IMR-90 (cell line): ENCODE data around the gene PHF8. TPM values are rescaled to one million over a fixed set of nuclear protein-coding genes. Genes with fewer than 3 reads are reported as not detected.

ENCODE experiments used
- ATAC-seq: fragments of 200-7000 bp; cut with Tn5 transposase; 2 replicates; pipeline ENCODE4 v1.9.1; 2020; ENCODE audit warnings: low read depth, mild to moderate bottlenecking, moderate library complexity
- BruUV-seq: library from RNA; stranded (reverse); fragments of 400-500 nt; replicated peaks from 2 replicates; lab custom pipeline; 2021; lab: Mats Ljungman, UMichigan
- CTCF ChIA-PET: fragments of 300-600 bp; formaldehyde crosslinking; extraction: SDS; loops from one replicate; lab custom pipeline; 2021; ENCODE audit warnings: antibody characterized with exemption; lab: Yijun Ruan, JAX
- POLR2A ChIA-PET: fragments of 300-600 bp; sonication (Branson Sonifier 250); formaldehyde crosslinking; loops from one replicate; lab custom pipeline; 2022; ENCODE audit warnings: antibody characterized with exemption; ENCODE audit not compliant: unreplicated experiment; lab: Charles Lee
- DNase-seq: peaks from one replicate; pipeline ENCODE4 v3.0.0; 2013
- H2AFZ ChIP-seq: replicated peaks from 2 replicates; pipeline ENCODE3; 2013; ENCODE audit warnings: low read length, mild to moderate bottlenecking; ENCODE audit not compliant: poor library complexity
- H2AK5ac ChIP-seq: 2 replicates; pipeline ENCODE4 v1.6.1; 2013; ENCODE audit warnings: low read depth, low read length, inconsistent platforms
- H2AK9ac ChIP-seq: replicated peaks from 2 replicates; pipeline ENCODE3; 2013; ENCODE audit warnings: mild to moderate bottlenecking, low read depth, low read length, moderate library complexity; ENCODE audit not compliant: poor library complexity
- H2BK120ac ChIP-seq: 2 replicates; pipeline ENCODE4 v1.6.1; 2013; ENCODE audit warnings: low read depth, low read length, inconsistent platforms
- H2BK15ac ChIP-seq: 3 replicates; pipeline ENCODE4 v1.6.1; 2013; ENCODE audit warnings: low read depth, low read length, inconsistent platforms
- H2BK20ac ChIP-seq: 2 replicates; pipeline ENCODE4 v1.6.1; 2013; ENCODE audit warnings: low read depth, mild to moderate bottlenecking, inconsistent platforms, low read length, moderate library complexity
- H2BK5ac ChIP-seq: 2 replicates; pipeline ENCODE4 v1.6.1; 2013; ENCODE audit warnings: mild to moderate bottlenecking, low read depth, low read length, inconsistent platforms; ENCODE audit not compliant: poor library complexity, severe bottlenecking
- H3K14ac ChIP-seq: replicated peaks from 2 replicates; pipeline ENCODE4 v1.6.1; 2013; ENCODE audit warnings: low read depth, low read length, inconsistent platforms
- H3K18ac ChIP-seq: 2 replicates; pipeline ENCODE4 v1.6.1; 2013; ENCODE audit warnings: low read depth, low read length, control low read depth
- H3K23ac ChIP-seq: 2 replicates; pipeline ENCODE4 v1.6.1; 2013; ENCODE audit warnings: low read depth, low read length, inconsistent platforms
- H3K27ac ChIP-seq: 2 replicates; pipeline ENCODE4 v1.5.1; 2013; ENCODE audit warnings: mild to moderate bottlenecking, control low read depth, low read length; ENCODE audit not compliant: insufficient read depth
- H3K27me3 ChIP-seq: 2 replicates; pipeline ENCODE4 v1.6.1; 2013; ENCODE audit warnings: low read length; ENCODE audit not compliant: control insufficient read depth, insufficient read depth
- H3K36me3 ChIP-seq: 2 replicates; pipeline ENCODE4 v1.6.1; 2013; ENCODE audit warnings: low read length, mixed read lengths; ENCODE audit not compliant: control insufficient read depth, insufficient read depth
- H3K4ac ChIP-seq: 2 replicates; pipeline ENCODE4 v1.6.1; 2013; ENCODE audit warnings: low read depth, low read length, inconsistent platforms
- H3K4me1 ChIP-seq: 2 replicates; pipeline ENCODE4 v1.6.1; 2013; ENCODE audit warnings: low read length, mixed read lengths; ENCODE audit not compliant: control insufficient read depth, insufficient read depth
- H3K4me2 ChIP-seq: 2 replicates; pipeline ENCODE4 v1.6.1; 2013; ENCODE audit warnings: low read depth, mild to moderate bottlenecking, control low read depth, low read length, moderate library complexity
- H3K4me3 ChIP-seq: 2 replicates; pipeline ENCODE4 v1.5.1; 2013; ENCODE audit warnings: low read depth, mild to moderate bottlenecking, control low read depth, low read length, moderate library complexity; ENCODE audit not compliant: insufficient read depth
- H3K56ac ChIP-seq: 2 replicates; pipeline ENCODE4 v1.6.1; 2013; ENCODE audit warnings: low read length, inconsistent platforms; ENCODE audit not compliant: insufficient read depth; ENCODE audit errors: extremely low read depth
- H3K79me1 ChIP-seq, 2 experiments: 2 replicates each; pipeline ENCODE4 v1.6.1; 2013; ENCODE audit warnings: low read length in 2 of 2, inconsistent platforms in 1 of 2, low read depth in 1 of 2
- H3K9ac ChIP-seq: 2 replicates; pipeline ENCODE4 v1.6.1; 2013; ENCODE audit warnings: low read depth, low read length, control low read depth
- H3K9me1 ChIP-seq: 2 replicates; pipeline ENCODE4 v1.6.1; 2013; ENCODE audit warnings: low read length, inconsistent platforms; ENCODE audit not compliant: insufficient read depth
- H3K9me3 ChIP-seq: 2 replicates; pipeline ENCODE4 v1.6.1; 2013; ENCODE audit warnings: low read length; ENCODE audit not compliant: control insufficient read depth, insufficient read depth
- H4K20me1 ChIP-seq: 2 replicates; pipeline ENCODE4 v1.6.1; 2013; ENCODE audit warnings: low read length, inconsistent platforms; ENCODE audit not compliant: insufficient read depth
- H4K5ac ChIP-seq: 2 replicates; pipeline ENCODE4 v1.6.1; 2013; ENCODE audit warnings: mild to moderate bottlenecking, low read depth, low read length, control low read depth
- H4K8ac ChIP-seq, 2 experiments: 2 replicates each; pipeline ENCODE4 v1.6.1; 2013; ENCODE audit warnings: low read depth in 2 of 2, low read length in 2 of 2, control low read depth in 1 of 2, inconsistent platforms in 1 of 2
- H4K91ac ChIP-seq: 2 replicates; pipeline ENCODE4 v1.6.1; 2013; ENCODE audit warnings: low read depth, low read length, inconsistent platforms; ENCODE audit not compliant: insufficient read depth
- CHD1 ChIP-seq: IDR thresholded peaks from 2 replicates; pipeline ENCODE4 v1.6.1; 2012; ENCODE audit warnings: low read depth, low read length, improper control_type of control experiment
- FOS ChIP-seq: fragments of 150-350 bp; IDR thresholded peaks from 2 replicates; pipeline ENCODE4 v1.6.1; 2016; ENCODE audit warnings: low read depth, low read length
- MAFK ChIP-seq: IDR thresholded peaks from 2 replicates; pipeline ENCODE4 v1.6.1; 2012; ENCODE audit warnings: low read depth, low read length, improper control_type of control experiment
- NFE2L2 ChIP-seq: fragments of 150-350 bp; IDR thresholded peaks from 2 replicates; pipeline ENCODE4 v1.6.1; 2016; ENCODE audit warnings: low read depth, mild to moderate bottlenecking, low read length
- POLR2A ChIP-seq: IDR thresholded peaks from 2 replicates; pipeline ENCODE4 v1.6.1; 2012; ENCODE audit warnings: mild to moderate bottlenecking, low read depth, low read length
- RAD21 ChIP-seq: IDR thresholded peaks from 2 replicates; pipeline ENCODE4 v1.6.1; 2012; ENCODE audit warnings: low read length, improper control_type of control experiment
- SMC3 ChIP-seq: fragments of 150-350 bp; IDR thresholded peaks from 2 replicates; pipeline ENCODE4 v1.6.1; 2016; ENCODE audit warnings: low read depth, mild to moderate bottlenecking, antibody characterized with exemption, low read length, moderate library complexity
- WGBS, 2 experiments: methylation state at CpG; one replicate each; pipeline versions ENCODE4 v1.1.5 to v1.1.7; 2013; ENCODE audit warnings: missing lambda C conversion rate in 2 of 2; ENCODE audit not compliant: insufficient read length in 1 of 2; ENCODE audit errors: extremely low coverage in 2 of 2; 5-methylcytosine and 5-hydroxymethylcytosine counted together
- dilution Hi-C: fragments of 300-500 bp; cut with HindIII; formaldehyde crosslinking; loops from one replicate; pipeline ENCODE4 v1.14.3; 2018; ENCODE audit warnings: low sequenced_read_pairs; ENCODE audit not compliant: unreplicated experiment
- in situ Hi-C: fragments of 300-500 bp; cut with MboI; formaldehyde crosslinking; loops from 3 replicates; pipeline ENCODE4 v1.14.3; 2019; ENCODE audit warnings: low sequenced_read_pairs, inconsistent platforms, mixed read lengths
- intact Hi-C: fragments of 100-400 bp; cut with micrococcal nuclease; formaldehyde crosslinking; loops from 2 replicates; pipeline ENCODE4 v1.10.0; 2022
- polyA plus RNA-seq, 3 experiments: library from polyadenylated mRNA; depleted of rRNA; stranded (reverse); fragments of >200 nt; gene quantifications; 2 replicates each; pipeline ENCODE4 v1.2.3, GENCODE V29; 2012; ENCODE audit warnings: low replicate concordance in 1 of 3
- total RNA-seq: library from RNA; depleted of rRNA; stranded (reverse); fragments of >200 nt; gene quantifications from 2 replicates; pipeline ENCODE4 v1.2.3, GENCODE V29; 2012
- TF ChIP-seq, protein P1 (sequence below): fragments of 150-350 bp; IDR thresholded peaks from 2 replicates; pipeline ENCODE4 v1.6.1; 2017; ENCODE audit warnings: mild to moderate bottlenecking, antibody characterized with exemption, low read length, low read depth
- TF ChIP-seq, protein P2 (sequence below): conservative IDR thresholded peaks from 2 replicates; pipeline ENCODE4 v1.5.1; 2012; ENCODE audit warnings: mild to moderate bottlenecking, low read depth, low read length, improper control_type of control experiment

The PHF8 gene
- total and polyA plus RNA-seq, 2 of the 4 experiments (the other 2 are of a cell fraction): 12.8 to 15.2 TPM

DNA sequence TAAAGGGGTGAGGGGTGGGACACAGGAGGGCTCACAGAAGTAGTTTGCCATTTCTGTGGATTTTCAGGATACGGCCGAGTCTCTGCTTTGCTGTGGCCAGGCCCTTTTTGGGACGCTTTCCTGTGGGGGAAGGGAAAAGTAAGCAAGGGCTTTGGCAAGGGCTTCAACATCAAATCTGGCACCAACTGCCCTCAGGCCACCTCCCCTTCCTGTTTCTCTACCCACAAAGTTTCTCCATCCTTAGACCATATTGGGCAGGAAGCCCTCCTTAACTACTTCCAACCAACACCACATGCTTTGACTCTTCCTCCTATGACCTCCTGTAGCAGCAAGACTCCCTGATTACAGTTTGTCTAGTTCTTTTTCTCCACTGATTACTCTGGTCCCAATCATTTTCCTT, 105.1 kb downstream of the PHF8 start:
- no peak overlapping the region for H3K9ac ChIP-seq
- no peak overlapping the region for H2BK15ac ChIP-seq
- intact Hi-C loops (no loop called here), in situ Hi-C loops (no loop called here), dilution Hi-C loops (no loop called here)
- no peaks in the 10 kb centered on the region; the same call in none of the 2 replicates for H3K27me3 ChIP-seq
- peaks cover 28% of the 10 kb centered on the region for H3K36me3 ChIP-seq
- no peaks in the 10 kb centered on the region for H4K20me1 ChIP-seq
- no peak for TF ChIP-seq CHD1
- TF ChIP-seq POLR2A: no peak
- TF ChIP-seq RAD21: no peak
- TF ChIP-seq, protein P1, sequence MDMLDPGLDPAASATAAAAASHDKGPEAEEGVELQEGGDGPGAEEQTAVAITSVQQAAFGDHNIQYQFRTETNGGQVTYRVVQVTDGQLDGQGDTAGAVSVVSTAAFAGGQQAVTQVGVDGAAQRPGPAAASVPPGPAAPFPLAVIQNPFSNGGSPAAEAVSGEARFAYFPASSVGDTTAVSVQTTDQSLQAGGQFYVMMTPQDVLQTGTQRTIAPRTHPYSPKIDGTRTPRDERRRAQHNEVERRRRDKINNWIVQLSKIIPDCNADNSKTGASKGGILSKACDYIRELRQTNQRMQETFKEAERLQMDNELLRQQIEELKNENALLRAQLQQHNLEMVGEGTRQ: no peak
- TF ChIP-seq, protein P2, sequence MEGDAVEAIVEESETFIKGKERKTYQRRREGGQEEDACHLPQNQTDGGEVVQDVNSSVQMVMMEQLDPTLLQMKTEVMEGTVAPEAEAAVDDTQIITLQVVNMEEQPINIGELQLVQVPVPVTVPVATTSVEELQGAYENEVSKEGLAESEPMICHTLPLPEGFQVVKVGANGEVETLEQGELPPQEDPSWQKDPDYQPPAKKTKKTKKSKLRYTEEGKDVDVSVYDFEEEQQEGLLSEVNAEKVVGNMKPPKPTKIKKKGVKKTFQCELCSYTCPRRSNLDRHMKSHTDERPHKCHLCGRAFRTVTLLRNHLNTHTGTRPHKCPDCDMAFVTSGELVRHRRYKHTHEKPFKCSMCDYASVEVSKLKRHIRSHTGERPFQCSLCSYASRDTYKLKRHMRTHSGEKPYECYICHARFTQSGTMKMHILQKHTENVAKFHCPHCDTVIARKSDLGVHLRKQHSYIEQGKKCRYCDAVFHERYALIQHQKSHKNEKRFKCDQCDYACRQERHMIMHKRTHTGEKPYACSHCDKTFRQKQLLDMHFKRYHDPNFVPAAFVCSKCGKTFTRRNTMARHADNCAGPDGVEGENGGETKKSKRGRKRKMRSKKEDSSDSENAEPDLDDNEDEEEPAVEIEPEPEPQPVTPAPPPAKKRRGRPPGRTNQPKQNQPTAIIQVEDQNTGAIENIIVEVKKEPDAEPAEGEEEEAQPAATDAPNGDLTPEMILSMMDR: no peak
- TF ChIP-seq FOS: no peak
- TF ChIP-seq NFE2L2: no peak
- no peak for TF ChIP-seq MAFK
- TF ChIP-seq SMC3: no peak
- no CpG with 5 or more reads among the region's 3 CpGs for whole genome bisulfite sequencing, 2 experiments
- H3K56ac ChIP-seq: no peak overlapping the region
- no peak overlapping the region for H4K5ac ChIP-seq
- H2BK120ac ChIP-seq: no peak overlapping the region
- H3K27ac ChIP-seq: no peak overlapping the region
- no peak overlapping the region for H3K18ac ChIP-seq
- no peak overlapping the region for H2BK20ac ChIP-seq
- no peak overlapping the region for H3K14ac ChIP-seq
- no peaks in the 10 kb centered on the region for H3K9me3 ChIP-seq
- BruUV-seq: no TSS peak
- no peaks in the 10 kb centered on the region for H3K9me1 ChIP-seq
- DNase-seq (no peak), ATAC-seq (no peak)
- no peak overlapping the region for H3K23ac ChIP-seq
- no peak overlapping the region for H4K91ac ChIP-seq
- no peak overlapping the region for H3K4me2 ChIP-seq
- no peak overlapping the region for H2AFZ ChIP-seq
- H2AK9ac ChIP-seq: no peak overlapping the region
- no peaks in the 10 kb centered on the region for H3K79me1 ChIP-seq
- no peak overlapping the region for H2AK5ac ChIP-seq
- ChIA-PET POLR2A (no interaction called here), CTCF (no interaction called here)
- no peak overlapping the region for H2BK5ac ChIP-seq
- no peak overlapping the region for H4K8ac ChIP-seq
- no peak overlapping the region for H3K4me3 ChIP-seq
- no peaks in the 10 kb centered on the region for H3K4me1 ChIP-seq
- H3K4ac ChIP-seq: no peak overlapping the region
